ENCODE measurements around the gene PJA1. TPM values are rescaled to one million over a fixed set of nuclear protein-coding genes. Genes with fewer than 3 reads are reported as not detected.

PJA1 gene
- total RNA-seq, 2 donors from 2014 or later, result 32.0 to 32.6 TPM

DNA sequence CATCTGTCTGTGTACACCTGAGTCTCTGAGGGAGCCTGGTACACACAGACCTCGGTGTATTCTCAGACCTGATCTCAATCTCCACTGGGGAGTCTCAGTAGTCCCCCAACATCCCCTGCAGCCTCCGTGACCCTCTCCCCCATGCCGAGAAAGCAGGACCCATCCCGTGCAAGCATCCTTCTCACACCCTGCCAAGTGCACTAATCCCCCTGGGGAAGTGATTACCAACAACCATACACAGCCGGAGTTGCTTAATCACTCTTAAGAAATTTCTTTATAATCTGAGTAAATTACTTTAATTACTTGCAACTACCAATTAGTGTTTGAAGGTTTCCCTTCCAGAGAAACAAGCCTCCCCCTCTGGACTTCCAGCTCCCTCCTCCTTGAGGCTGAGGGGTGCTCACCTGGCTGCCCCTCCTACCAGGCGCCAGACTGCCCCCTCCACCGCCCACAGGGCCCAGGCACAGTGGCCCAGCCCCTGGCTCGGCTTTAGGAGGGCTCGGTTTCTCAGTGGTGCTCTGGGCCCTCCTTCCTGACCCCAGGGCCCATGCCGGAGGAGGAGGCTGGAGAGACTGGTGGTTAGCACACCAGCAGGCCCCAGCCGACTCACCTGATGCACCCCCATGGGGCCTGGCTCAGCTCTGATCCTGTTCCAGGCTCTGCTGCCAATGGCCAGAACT is 43.8 kb downstream of the PJA1 start:
- peaks cover 66% of the 10 kb centered on the region for H3K9me3 Mint-ChIP-seq
- H3K4me1 Mint-ChIP-seq, result peaks cover 2% of the 10 kb centered on the region
- TF ChIP-seq, protein P1, sequence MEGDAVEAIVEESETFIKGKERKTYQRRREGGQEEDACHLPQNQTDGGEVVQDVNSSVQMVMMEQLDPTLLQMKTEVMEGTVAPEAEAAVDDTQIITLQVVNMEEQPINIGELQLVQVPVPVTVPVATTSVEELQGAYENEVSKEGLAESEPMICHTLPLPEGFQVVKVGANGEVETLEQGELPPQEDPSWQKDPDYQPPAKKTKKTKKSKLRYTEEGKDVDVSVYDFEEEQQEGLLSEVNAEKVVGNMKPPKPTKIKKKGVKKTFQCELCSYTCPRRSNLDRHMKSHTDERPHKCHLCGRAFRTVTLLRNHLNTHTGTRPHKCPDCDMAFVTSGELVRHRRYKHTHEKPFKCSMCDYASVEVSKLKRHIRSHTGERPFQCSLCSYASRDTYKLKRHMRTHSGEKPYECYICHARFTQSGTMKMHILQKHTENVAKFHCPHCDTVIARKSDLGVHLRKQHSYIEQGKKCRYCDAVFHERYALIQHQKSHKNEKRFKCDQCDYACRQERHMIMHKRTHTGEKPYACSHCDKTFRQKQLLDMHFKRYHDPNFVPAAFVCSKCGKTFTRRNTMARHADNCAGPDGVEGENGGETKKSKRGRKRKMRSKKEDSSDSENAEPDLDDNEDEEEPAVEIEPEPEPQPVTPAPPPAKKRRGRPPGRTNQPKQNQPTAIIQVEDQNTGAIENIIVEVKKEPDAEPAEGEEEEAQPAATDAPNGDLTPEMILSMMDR (conservative IDR thresholded peaks at IDR 0.05), result no peak
- Histone ChIP-seq H3K4me1 (ENCODE audit: control insufficient read depth, insufficient read depth, low read length) (peaks cover 1% of the 10 kb centered on the region), H3K27me3 (ENCODE audit: control insufficient read depth, insufficient read depth, low read length, poor library complexity, severe bottlenecking) (no peaks in the 10 kb centered on the region), H3K27ac (ENCODE audit: low read depth, low read length) (no peak overlapping the region), H3K9me3 (ENCODE audit: control insufficient read depth, low read length) (no peaks in the 10 kb centered on the region), H3K9ac (ENCODE audit: extremely low read depth, low read length, poor library complexity, severe bottlenecking) (no peak overlapping the region), H3K36me3 (ENCODE audit: control insufficient read depth, insufficient read depth, low read length) (no peaks in the 10 kb centered on the region), H3K4me3 (ENCODE audit: low read length) (no peak overlapping the region)
- no peaks in the 10 kb centered on the region for H3K36me3 Mint-ChIP-seq (ENCODE audit: low read depth)
- DNase-seq, result no peak
- no peak overlapping the region for H3K4me3 Mint-ChIP-seq
- WGBS, 2 experiments (ENCODE audit: insufficient coverage in 1 of 2, insufficient read length in 1 of 2), result 90 to 100% methylated on average over 1 to 11 of the region's 11 CpGs
- H3K27ac Mint-ChIP-seq, result no peak overlapping the region
- H3K27me3 Mint-ChIP-seq (ENCODE audit: insufficient read depth), result no peaks in the 10 kb centered on the region

DNA sequence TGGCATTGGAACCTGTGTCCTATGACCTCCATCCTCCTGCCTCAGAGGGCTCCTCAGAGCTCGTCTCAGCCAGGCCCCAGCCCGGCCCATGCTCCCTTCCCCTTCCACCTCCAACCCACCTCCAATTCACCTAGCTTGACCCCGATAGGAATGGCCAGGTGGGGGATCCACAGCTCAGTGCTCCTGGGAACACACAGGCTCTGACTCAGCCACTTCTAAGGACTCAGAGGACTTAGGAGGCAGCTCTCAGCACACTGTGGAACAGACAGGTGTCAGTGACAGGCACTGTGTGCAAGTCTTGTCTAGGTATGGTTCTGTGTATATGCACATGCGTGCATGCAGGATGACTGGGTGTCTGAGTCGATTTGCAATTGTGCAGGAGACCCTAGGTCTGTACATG is 44.8 kb downstream of the PJA1 start:
- Histone ChIP-seq H3K9ac (ENCODE audit: extremely low read depth, low read length, poor library complexity, severe bottlenecking) (no peak overlapping the region), H3K9me3 (ENCODE audit: control insufficient read depth, low read length) (no peaks in the 10 kb centered on the region), H3K4me1 (ENCODE audit: control insufficient read depth, insufficient read depth, low read length) (peaks cover 5% of the 10 kb centered on the region), H3K27ac (ENCODE audit: low read depth, low read length) (no peak overlapping the region), H3K27me3 (ENCODE audit: control insufficient read depth, insufficient read depth, low read length, poor library complexity, severe bottlenecking) (no peaks in the 10 kb centered on the region), H3K4me3 (ENCODE audit: low read length) (no peak overlapping the region), H3K36me3 (ENCODE audit: control insufficient read depth, insufficient read depth, low read length) (no peaks in the 10 kb centered on the region)
- peaks cover 67% of the 10 kb centered on the region for H3K9me3 Mint-ChIP-seq
- 95 to 100% methylated on average over 1 to 5 of the region's 5 CpGs for WGBS, 2 experiments (ENCODE audit: insufficient coverage in 1 of 2, insufficient read length in 1 of 2)
- H3K36me3 Mint-ChIP-seq (ENCODE audit: low read depth), result no peaks in the 10 kb centered on the region
- no peak for DNase-seq
- H3K27me3 Mint-ChIP-seq (ENCODE audit: insufficient read depth), result no peaks in the 10 kb centered on the region
- H3K4me3 Mint-ChIP-seq, result no peak overlapping the region
- no peak overlapping the region for H3K27ac Mint-ChIP-seq
- TF ChIP-seq, protein P1 (conservative IDR thresholded peaks at IDR 0.05), result no peak
- peaks cover 2% of the 10 kb centered on the region for H3K4me1 Mint-ChIP-seq

DNA sequence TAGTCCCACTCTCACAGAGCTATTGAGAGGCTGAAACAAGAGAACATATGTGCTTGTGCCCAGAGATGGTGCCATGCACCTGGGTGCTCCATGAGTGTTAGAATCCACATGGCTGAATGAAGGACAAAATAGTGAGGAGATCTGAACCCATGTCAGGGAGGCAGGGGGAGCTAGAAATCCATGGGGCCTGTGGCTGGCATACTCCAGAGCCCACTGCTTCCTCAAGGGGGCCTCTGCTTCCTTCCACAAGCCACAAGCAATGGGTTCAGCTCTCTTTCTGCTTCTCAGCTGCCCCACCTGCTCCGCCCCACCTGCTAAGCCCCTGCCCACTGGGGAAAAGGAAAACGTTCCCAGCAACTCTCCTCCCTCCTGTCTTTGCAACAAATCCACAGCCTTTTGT is 46.1 kb downstream of the PJA1 start:
- H3K9ac ChIP-seq (ENCODE audit: extremely low read depth, low read length, poor library complexity, severe bottlenecking), result no peak overlapping the region
- H3K4me3 ChIP-seq (ENCODE audit: low read length), result no peak overlapping the region
- H3K36me3 Mint-ChIP-seq (ENCODE audit: low read depth), result no peaks in the 10 kb centered on the region
- H3K4me3 Mint-ChIP-seq, result no peak overlapping the region
- TF ChIP-seq, protein P1 (conservative IDR thresholded peaks at IDR 0.05), result peak; percentile 49
- no peak overlapping the region for H3K27ac ChIP-seq (ENCODE audit: low read depth, low read length)
- no peaks in the 10 kb centered on the region for H3K36me3 ChIP-seq (ENCODE audit: control insufficient read depth, insufficient read depth, low read length)
- WGBS, 2 experiments (ENCODE audit: insufficient coverage in 1 of 2, insufficient read length in 1 of 2), result 80% methylated on average over 1 of the region's 2 CpGs; no CpG with 5 or more reads in 1 of the 2 experiments
- peak; percentile 65 for DNase-seq
- H3K27me3 ChIP-seq (ENCODE audit: control insufficient read depth, insufficient read depth, low read length, poor library complexity, severe bottlenecking), result no peaks in the 10 kb centered on the region
- H3K27ac Mint-ChIP-seq, result no peak overlapping the region
- H3K4me1 Mint-ChIP-seq, result peaks cover 6% of the 10 kb centered on the region
- peaks cover 68% of the 10 kb centered on the region for H3K9me3 Mint-ChIP-seq
- H3K9me3 ChIP-seq (ENCODE audit: control insufficient read depth, low read length), result no peaks in the 10 kb centered on the region
- H3K4me1 ChIP-seq (ENCODE audit: control insufficient read depth, insufficient read depth, low read length), result peaks cover 5% of the 10 kb centered on the region
- H3K27me3 Mint-ChIP-seq (ENCODE audit: insufficient read depth), result no peaks in the 10 kb centered on the region

Data from endodermal cell (in vitro differentiated cells).